Astrocyte of the spinal cord (primary cell): Measurements from ENCODE around the gene IGLL1.
"Not testable (repeated sequence)": the region's sequence is repeated elsewhere in the genome, so short reads cannot be mapped to it uniquely, and the experiment has no call there.

Source experiments
- DNase-seq: peaks from one replicate; pipeline ENCODE4 v3.0.0; 2011; ENCODE audit warnings: low read depth, low spot score
- H3K4me3 ChIP-seq: 2 replicates; pipeline ENCODE4 v1.5.1; 2011; ENCODE audit warnings: low read depth, mild to moderate bottlenecking, low read length, moderate library complexity
- in situ Hi-C: cut with HindIII; loops from 2 replicates; pipeline ENCODE4 v1.10.0; 2017; ENCODE audit warnings: low sequenced_read_pairs
- TF ChIP-seq, protein P1 (sequence below): IDR thresholded peaks from 2 replicates; pipeline ENCODE4 v1.5.1; 2012; ENCODE audit warnings: low read depth, mild to moderate bottlenecking, low read length, inconsistent platforms

The IGLL1 gene

DNA sequence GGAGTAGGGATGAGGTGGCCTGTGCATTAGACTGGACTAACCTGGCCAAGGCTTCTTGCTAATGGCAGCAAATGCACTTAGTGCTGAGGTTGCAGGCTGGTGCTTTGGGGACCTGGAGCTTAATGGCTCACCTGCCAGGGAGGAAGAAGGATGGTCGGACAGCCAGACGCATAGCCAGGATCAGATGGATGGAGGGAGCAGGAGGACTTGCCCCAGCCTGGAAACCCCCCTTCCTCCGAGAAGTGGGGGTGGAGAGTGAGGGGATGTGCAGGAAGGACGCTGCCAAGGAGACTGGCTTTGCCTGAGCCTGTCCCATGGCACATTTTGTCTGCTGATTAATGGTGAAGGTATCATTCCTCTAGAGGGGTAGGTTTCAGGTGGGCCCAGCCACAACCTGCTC, 17.9 kb downstream of the IGLL1 start:
- H3K4me3 ChIP-seq = no peak overlapping the region
- DNase-seq = no peak
- TF ChIP-seq, protein P1, sequence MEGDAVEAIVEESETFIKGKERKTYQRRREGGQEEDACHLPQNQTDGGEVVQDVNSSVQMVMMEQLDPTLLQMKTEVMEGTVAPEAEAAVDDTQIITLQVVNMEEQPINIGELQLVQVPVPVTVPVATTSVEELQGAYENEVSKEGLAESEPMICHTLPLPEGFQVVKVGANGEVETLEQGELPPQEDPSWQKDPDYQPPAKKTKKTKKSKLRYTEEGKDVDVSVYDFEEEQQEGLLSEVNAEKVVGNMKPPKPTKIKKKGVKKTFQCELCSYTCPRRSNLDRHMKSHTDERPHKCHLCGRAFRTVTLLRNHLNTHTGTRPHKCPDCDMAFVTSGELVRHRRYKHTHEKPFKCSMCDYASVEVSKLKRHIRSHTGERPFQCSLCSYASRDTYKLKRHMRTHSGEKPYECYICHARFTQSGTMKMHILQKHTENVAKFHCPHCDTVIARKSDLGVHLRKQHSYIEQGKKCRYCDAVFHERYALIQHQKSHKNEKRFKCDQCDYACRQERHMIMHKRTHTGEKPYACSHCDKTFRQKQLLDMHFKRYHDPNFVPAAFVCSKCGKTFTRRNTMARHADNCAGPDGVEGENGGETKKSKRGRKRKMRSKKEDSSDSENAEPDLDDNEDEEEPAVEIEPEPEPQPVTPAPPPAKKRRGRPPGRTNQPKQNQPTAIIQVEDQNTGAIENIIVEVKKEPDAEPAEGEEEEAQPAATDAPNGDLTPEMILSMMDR = no peak
- in situ Hi-C loops = no loop called here

DNA sequence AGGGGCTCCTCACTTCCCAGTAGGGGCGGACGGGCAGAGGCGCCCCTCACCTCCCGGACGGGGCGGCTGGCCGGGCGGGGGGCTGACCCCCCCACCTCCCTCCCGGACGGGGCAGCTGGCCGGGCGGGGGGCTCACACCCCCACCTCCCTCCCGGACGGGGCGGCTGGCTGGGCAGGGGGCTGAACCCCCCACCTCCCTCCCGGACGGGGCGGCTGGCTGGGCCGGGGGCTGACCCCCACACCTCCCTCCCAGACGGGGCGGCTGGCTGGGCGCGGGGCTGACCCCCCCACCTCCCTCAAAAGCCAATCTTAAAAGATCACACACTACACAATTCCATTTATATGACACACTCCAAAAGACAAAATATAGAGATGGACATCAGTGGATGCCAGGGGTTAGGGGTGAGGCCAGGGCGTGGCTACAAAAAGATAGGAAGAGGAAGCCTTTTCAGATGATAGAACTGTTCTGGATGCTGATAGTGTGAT, 19.0 kb downstream of the IGLL1 start:
- DNase-seq, in situ Hi-C loops, H3K4me3 ChIP-seq: not testable (repeated sequence)

DNA sequence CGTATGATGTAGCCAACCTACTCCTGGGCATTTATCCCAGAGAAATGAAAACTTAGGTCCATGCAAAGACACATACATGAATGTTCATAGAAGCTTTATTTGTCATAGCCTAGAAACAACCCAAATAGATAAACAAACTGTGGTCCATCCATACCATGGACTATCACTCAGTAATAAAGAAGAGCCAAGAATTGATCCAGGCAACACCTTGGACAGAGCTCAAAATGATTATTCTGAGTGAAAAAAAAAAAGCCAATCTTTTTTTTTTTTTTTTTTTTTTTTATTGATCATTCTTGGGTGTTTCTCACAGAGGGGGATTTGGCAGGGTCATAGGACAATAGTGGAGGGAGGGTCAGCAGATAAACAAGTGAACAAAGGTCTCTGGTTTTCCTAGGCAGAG, 19.9 kb downstream of the IGLL1 start:
- H3K4me3 ChIP-seq, in situ Hi-C loops, DNase-seq: not testable (repeated sequence)

DNA sequence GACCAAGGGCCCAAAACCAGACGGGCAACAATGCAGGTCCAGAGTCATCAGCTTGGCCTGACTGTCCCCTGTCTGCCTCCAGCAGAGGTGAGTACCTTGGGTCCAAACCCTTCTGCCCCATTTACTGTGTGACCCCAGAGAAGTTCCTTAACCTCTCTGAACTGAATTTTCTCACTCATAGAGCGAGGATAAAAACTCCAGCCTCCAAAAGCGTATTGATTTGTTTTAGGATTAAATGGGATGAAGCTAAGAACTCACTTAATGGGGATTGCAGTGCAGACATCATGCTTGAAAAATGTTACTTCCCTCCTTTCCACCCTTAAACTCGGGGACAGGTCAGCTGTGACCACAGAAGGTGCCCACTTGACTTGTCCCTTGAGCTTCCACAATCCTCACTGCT, 22.6 kb downstream of the IGLL1 start:
- DNase-seq = no peak
- H3K4me3 ChIP-seq = no peak overlapping the region
- in situ Hi-C loops = no loop called here

DNA sequence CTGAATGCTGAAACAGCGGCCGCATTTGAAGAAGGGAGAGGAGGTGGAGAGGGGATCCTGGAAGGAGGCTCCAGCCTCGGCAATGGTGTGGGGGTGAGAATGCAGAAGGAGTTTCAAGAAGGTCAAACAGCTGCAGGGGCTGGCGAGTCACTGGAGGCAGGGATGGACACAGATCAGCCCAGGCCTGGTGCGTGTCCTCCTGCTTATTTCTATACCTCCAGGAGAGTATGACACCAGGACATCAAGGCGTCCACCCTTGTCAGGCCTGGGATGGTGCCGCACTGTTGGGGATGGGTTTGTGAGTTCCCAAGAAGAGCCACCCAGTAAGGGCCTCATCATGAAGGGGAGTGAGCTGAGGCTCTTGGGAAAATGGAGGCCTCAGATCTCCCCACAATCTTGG, 23.1 kb downstream of the IGLL1 start:
- DNase-seq = no peak
- in situ Hi-C loops = no loop called here
- H3K4me3 ChIP-seq = no peak overlapping the region
- TF ChIP-seq, protein P1 = no peak

More for the DNA sequence above, 22.6 kb downstream of the IGLL1 start:
- TF ChIP-seq, protein P1 = no peak

DNA sequence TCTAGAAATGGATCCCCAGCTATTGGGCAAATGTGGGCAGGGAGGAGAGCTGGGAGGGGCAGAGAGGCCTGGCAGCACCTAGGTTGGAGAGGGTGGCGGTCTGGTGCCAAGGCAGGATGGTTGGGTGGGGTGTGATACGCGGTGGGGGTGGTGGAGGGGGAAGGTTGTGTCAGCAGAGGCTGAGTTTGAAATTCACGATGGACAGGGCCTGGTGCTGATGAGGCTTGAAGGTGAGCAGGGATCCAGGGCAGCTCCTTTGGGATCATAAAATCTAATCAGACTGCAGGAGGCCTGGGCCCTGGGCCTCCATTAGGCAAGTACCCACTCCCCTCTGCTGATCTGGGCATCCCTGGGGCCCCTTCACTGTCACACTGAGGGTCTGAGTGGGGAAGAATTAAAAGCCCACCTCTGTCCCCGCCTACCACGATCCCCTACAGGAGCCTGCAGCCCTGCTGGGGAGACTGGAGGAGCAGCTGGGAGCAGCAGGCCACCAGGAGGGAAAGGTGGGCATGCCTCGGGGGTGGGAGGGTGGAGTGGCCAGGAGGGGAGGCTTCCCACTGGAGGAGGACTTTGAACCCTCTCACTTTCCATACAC, 24.0 kb downstream of the IGLL1 start:
- TF ChIP-seq, protein P1 = no peak
- DNase-seq = no peak
- no peak overlapping the region for H3K4me3 ChIP-seq
- in situ Hi-C loops = no loop called here

DNA sequence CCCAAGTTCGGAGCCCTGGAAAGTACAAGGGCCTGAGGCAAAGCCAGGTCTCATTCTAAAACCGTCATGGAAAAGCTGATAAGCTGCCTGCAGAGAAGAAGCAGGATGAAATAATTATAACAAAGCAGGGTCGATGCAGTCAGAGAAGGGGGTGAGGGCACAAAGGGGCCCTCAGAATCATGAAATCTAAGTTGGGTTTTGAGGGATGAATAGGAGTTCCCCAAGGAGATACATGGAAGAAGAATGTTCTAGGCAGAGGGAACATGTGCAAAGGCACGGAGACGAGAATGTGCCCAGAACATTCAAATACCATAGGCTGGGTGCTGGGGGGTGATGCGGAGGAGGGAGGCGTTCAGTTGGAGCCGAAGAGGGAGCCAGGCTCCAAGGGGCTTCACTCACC, 25.0 kb downstream of the IGLL1 start:
- no peak for DNase-seq
- in situ Hi-C loops = no loop called here
- TF ChIP-seq, protein P1 = no peak
- H3K4me3 ChIP-seq = no peak overlapping the region
